ENCODE results near the gene UTP14A.

DNA sequence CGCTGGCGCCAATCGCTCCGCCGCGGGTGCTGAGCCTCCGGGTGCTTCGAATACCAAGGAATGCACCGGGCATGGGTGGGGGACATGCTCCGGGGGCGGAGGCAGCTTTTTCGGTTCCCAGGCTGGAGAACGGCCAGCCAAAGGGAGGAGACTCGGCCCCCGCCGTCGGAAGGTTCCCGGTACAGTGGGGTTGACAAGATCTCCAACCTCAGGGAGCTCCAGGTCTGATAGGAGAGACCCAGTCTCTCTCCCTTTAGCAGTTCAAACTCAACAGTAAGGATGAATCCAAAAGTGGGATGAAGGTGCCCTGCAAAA lies 47.3 kb downstream of the UTP14A start:
- TF ChIP-seq CTCF (IDR thresholded peaks at IDR 0.05): no peak
- TF ChIP-seq POLR2A (IDR thresholded peaks at IDR 0.05): no peak
